IMR-90 (cell line): ENCODE measurements around the gene SENP5. TPM values are rescaled to one million over a fixed set of nuclear protein-coding genes. Genes with fewer than 3 reads are reported as not detected.
A peak's percentile ranks its signal among the peaks of the same experiment; 100 is the strongest.

Experiments
- ATAC-seq: fragments of 200-7000 bp; cut with Tn5 transposase; 2 replicates; pipeline ENCODE4 v1.9.1; 2020; ENCODE audit warnings: low read depth, mild to moderate bottlenecking, moderate library complexity
- BruUV-seq: library from RNA; stranded (reverse); fragments of 400-500 nt; replicated peaks from 2 replicates; lab custom pipeline; 2021; lab: Mats Ljungman, UMichigan
- CTCF ChIA-PET: fragments of 300-600 bp; formaldehyde crosslinking; extraction: SDS; loops from one replicate; lab custom pipeline; 2021; ENCODE audit warnings: antibody characterized with exemption; lab: Yijun Ruan, JAX
- POLR2A ChIA-PET: fragments of 300-600 bp; sonication (Branson Sonifier 250); formaldehyde crosslinking; loops from one replicate; lab custom pipeline; 2022; ENCODE audit warnings: antibody characterized with exemption; ENCODE audit not compliant: unreplicated experiment; lab: Charles Lee
- DNase-seq: peaks from one replicate; pipeline ENCODE4 v3.0.0; 2013
- H2AFZ ChIP-seq: replicated peaks from 2 replicates; pipeline ENCODE3; 2013; ENCODE audit warnings: low read length, mild to moderate bottlenecking; ENCODE audit not compliant: poor library complexity
- H2AK5ac ChIP-seq: 2 replicates; pipeline ENCODE4 v1.6.1; 2013; ENCODE audit warnings: low read depth, low read length, inconsistent platforms
- H2AK9ac ChIP-seq: replicated peaks from 2 replicates; pipeline ENCODE3; 2013; ENCODE audit warnings: mild to moderate bottlenecking, low read depth, low read length, moderate library complexity; ENCODE audit not compliant: poor library complexity
- H2BK120ac ChIP-seq: 2 replicates; pipeline ENCODE4 v1.6.1; 2013; ENCODE audit warnings: low read depth, low read length, inconsistent platforms
- H2BK15ac ChIP-seq: 3 replicates; pipeline ENCODE4 v1.6.1; 2013; ENCODE audit warnings: low read depth, low read length, inconsistent platforms
- H2BK20ac ChIP-seq: 2 replicates; pipeline ENCODE4 v1.6.1; 2013; ENCODE audit warnings: low read depth, mild to moderate bottlenecking, inconsistent platforms, low read length, moderate library complexity
- H2BK5ac ChIP-seq: 2 replicates; pipeline ENCODE4 v1.6.1; 2013; ENCODE audit warnings: mild to moderate bottlenecking, low read depth, low read length, inconsistent platforms; ENCODE audit not compliant: poor library complexity, severe bottlenecking
- H3K14ac ChIP-seq: replicated peaks from 2 replicates; pipeline ENCODE4 v1.6.1; 2013; ENCODE audit warnings: low read depth, low read length, inconsistent platforms
- H3K18ac ChIP-seq: 2 replicates; pipeline ENCODE4 v1.6.1; 2013; ENCODE audit warnings: low read depth, low read length, control low read depth
- H3K23ac ChIP-seq: 2 replicates; pipeline ENCODE4 v1.6.1; 2013; ENCODE audit warnings: low read depth, low read length, inconsistent platforms
- H3K27ac ChIP-seq: 2 replicates; pipeline ENCODE4 v1.5.1; 2013; ENCODE audit warnings: mild to moderate bottlenecking, control low read depth, low read length; ENCODE audit not compliant: insufficient read depth
- H3K27me3 ChIP-seq: 2 replicates; pipeline ENCODE4 v1.6.1; 2013; ENCODE audit warnings: low read length; ENCODE audit not compliant: control insufficient read depth, insufficient read depth
- H3K36me3 ChIP-seq: 2 replicates; pipeline ENCODE4 v1.6.1; 2013; ENCODE audit warnings: low read length, mixed read lengths; ENCODE audit not compliant: control insufficient read depth, insufficient read depth
- H3K4ac ChIP-seq: 2 replicates; pipeline ENCODE4 v1.6.1; 2013; ENCODE audit warnings: low read depth, low read length, inconsistent platforms
- H3K4me1 ChIP-seq: 2 replicates; pipeline ENCODE4 v1.6.1; 2013; ENCODE audit warnings: low read length, mixed read lengths; ENCODE audit not compliant: control insufficient read depth, insufficient read depth
- H3K4me2 ChIP-seq: 2 replicates; pipeline ENCODE4 v1.6.1; 2013; ENCODE audit warnings: low read depth, mild to moderate bottlenecking, control low read depth, low read length, moderate library complexity
- H3K4me3 ChIP-seq: 2 replicates; pipeline ENCODE4 v1.5.1; 2013; ENCODE audit warnings: low read depth, mild to moderate bottlenecking, control low read depth, low read length, moderate library complexity; ENCODE audit not compliant: insufficient read depth
- H3K56ac ChIP-seq: 2 replicates; pipeline ENCODE4 v1.6.1; 2013; ENCODE audit warnings: low read length, inconsistent platforms; ENCODE audit not compliant: insufficient read depth; ENCODE audit errors: extremely low read depth
- H3K79me1 ChIP-seq, 2 experiments: 2 replicates each; pipeline ENCODE4 v1.6.1; 2013; ENCODE audit warnings: low read length in 2 of 2, inconsistent platforms in 1 of 2, low read depth in 1 of 2
- H3K9ac ChIP-seq: 2 replicates; pipeline ENCODE4 v1.6.1; 2013; ENCODE audit warnings: low read depth, low read length, control low read depth
- H3K9me1 ChIP-seq: 2 replicates; pipeline ENCODE4 v1.6.1; 2013; ENCODE audit warnings: low read length, inconsistent platforms; ENCODE audit not compliant: insufficient read depth
- H3K9me3 ChIP-seq: 2 replicates; pipeline ENCODE4 v1.6.1; 2013; ENCODE audit warnings: low read length; ENCODE audit not compliant: control insufficient read depth, insufficient read depth
- H4K20me1 ChIP-seq: 2 replicates; pipeline ENCODE4 v1.6.1; 2013; ENCODE audit warnings: low read length, inconsistent platforms; ENCODE audit not compliant: insufficient read depth
- H4K5ac ChIP-seq: 2 replicates; pipeline ENCODE4 v1.6.1; 2013; ENCODE audit warnings: mild to moderate bottlenecking, low read depth, low read length, control low read depth
- H4K8ac ChIP-seq, 2 experiments: 2 replicates each; pipeline ENCODE4 v1.6.1; 2013; ENCODE audit warnings: low read depth in 2 of 2, low read length in 2 of 2, control low read depth in 1 of 2, inconsistent platforms in 1 of 2
- H4K91ac ChIP-seq: 2 replicates; pipeline ENCODE4 v1.6.1; 2013; ENCODE audit warnings: low read depth, low read length, inconsistent platforms; ENCODE audit not compliant: insufficient read depth
- BHLHE40 ChIP-seq: fragments of 150-350 bp; IDR thresholded peaks from 2 replicates; pipeline ENCODE4 v1.6.1; 2016; ENCODE audit warnings: mild to moderate bottlenecking, low read depth, low read length
- CEBPB ChIP-seq: IDR thresholded peaks from 2 replicates; pipeline ENCODE4 v1.6.1; 2012; ENCODE audit warnings: low read depth, low read length, improper control_type of control experiment
- CTCF ChIP-seq: conservative IDR thresholded peaks from 2 replicates; pipeline ENCODE4 v1.5.1; 2012; ENCODE audit warnings: mild to moderate bottlenecking, low read depth, low read length, improper control_type of control experiment
- FOS ChIP-seq: fragments of 150-350 bp; IDR thresholded peaks from 2 replicates; pipeline ENCODE4 v1.6.1; 2016; ENCODE audit warnings: low read depth, low read length
- MAFK ChIP-seq: IDR thresholded peaks from 2 replicates; pipeline ENCODE4 v1.6.1; 2012; ENCODE audit warnings: low read depth, low read length, improper control_type of control experiment
- MXI1 ChIP-seq: IDR thresholded peaks from 2 replicates; pipeline ENCODE4 v1.6.1; 2012; ENCODE audit warnings: low read depth, mild to moderate bottlenecking, low read length, moderate library complexity, borderline replicate concordance
- RAD21 ChIP-seq: IDR thresholded peaks from 2 replicates; pipeline ENCODE4 v1.6.1; 2012; ENCODE audit warnings: low read length, improper control_type of control experiment
- RFX5 ChIP-seq: IDR thresholded peaks from 2 replicates; pipeline ENCODE4 v1.8.0; 2012; ENCODE audit warnings: low read depth, mild to moderate bottlenecking, low read length, moderate library complexity
- WGBS, 2 experiments: methylation state at CpG; one replicate each; pipeline versions ENCODE4 v1.1.5 to v1.1.7; 2013; ENCODE audit warnings: missing lambda C conversion rate in 2 of 2; ENCODE audit not compliant: insufficient read length in 1 of 2; ENCODE audit errors: extremely low coverage in 2 of 2; 5-methylcytosine and 5-hydroxymethylcytosine counted together
- dilution Hi-C: fragments of 300-500 bp; cut with HindIII; formaldehyde crosslinking; loops from one replicate; pipeline ENCODE4 v1.14.3; 2018; ENCODE audit warnings: low sequenced_read_pairs; ENCODE audit not compliant: unreplicated experiment
- in situ Hi-C: fragments of 300-500 bp; cut with MboI; formaldehyde crosslinking; loops from 3 replicates; pipeline ENCODE4 v1.14.3; 2019; ENCODE audit warnings: low sequenced_read_pairs, inconsistent platforms, mixed read lengths
- intact Hi-C: fragments of 100-400 bp; cut with micrococcal nuclease; formaldehyde crosslinking; loops from 2 replicates; pipeline ENCODE4 v1.10.0; 2022
- polyA plus RNA-seq, 3 experiments: library from polyadenylated mRNA; depleted of rRNA; stranded (reverse); fragments of >200 nt; gene quantifications; 2 replicates each; pipeline ENCODE4 v1.2.3, GENCODE V29; 2012; ENCODE audit warnings: low replicate concordance in 1 of 3
- total RNA-seq: library from RNA; depleted of rRNA; stranded (reverse); fragments of >200 nt; gene quantifications from 2 replicates; pipeline ENCODE4 v1.2.3, GENCODE V29; 2012

The SENP5 gene
- total and polyA plus RNA-seq, 2 of the 4 experiments (the other 2 are of a cell fraction) = 7.4 to 44.4 TPM

GRCh38 chr3:196948442-196949284, 80.9 kb downstream of the SENP5 start:
- no peak overlapping the region for H2BK5ac ChIP-seq
- H2BK20ac ChIP-seq = no peak overlapping the region
- H3K14ac ChIP-seq = no peak overlapping the region
- H3K56ac ChIP-seq = no peak overlapping the region
- BruUV-seq = no TSS peak
- no peak overlapping the region for H3K9ac ChIP-seq
- no peaks in the 10 kb centered on the region for H3K9me3 ChIP-seq
- H3K23ac ChIP-seq = no peak overlapping the region
- no peak overlapping the region for H2AK9ac ChIP-seq
- WGBS, 2 experiments = no CpG with 5 or more reads among the region's 22 CpGs
- H3K4me2 ChIP-seq = peak overlapping the region; percentile 39; the same call in 1 of the 2 replicates
- no peak overlapping the region for H2BK120ac ChIP-seq
- peaks cover 3% of the 10 kb centered on the region; the same call in 1 of the 2 replicates for H3K36me3 ChIP-seq
- peaks cover 0 to 5% of the 10 kb centered on the region in 2 experiments; a peak in 2 of 4 replicates for H3K79me1 ChIP-seq
- no peaks in the 10 kb centered on the region for H3K9me1 ChIP-seq
- no peak overlapping the region for H2BK15ac ChIP-seq
- H2AK5ac ChIP-seq = no peak overlapping the region
- peak; percentile 71 for ATAC-seq
- H4K20me1 ChIP-seq = peaks cover 1% of the 10 kb centered on the region; the same call in 1 of the 2 replicates
- H3K27ac ChIP-seq = no peak overlapping the region
- no peak overlapping the region for H3K4ac ChIP-seq
- TF ChIP-seq MXI1 (no peak), FOS (no peak), CEBPB (no peak), RFX5 (no peak), MAFK (no peak), RAD21 (0 out of 2 replicates have a peak, but pooled peaks have one; percentile 10), CTCF (0 out of 2 replicates have a peak, but pooled peaks have one; percentile 6), BHLHE40 (no peak)
- no peak overlapping the region for H3K4me3 ChIP-seq
- ChIA-PET CTCF (no interaction called here), POLR2A (no interaction called here)
- dilution Hi-C loops = no loop called here
- H4K5ac ChIP-seq = no peak overlapping the region
- H3K4me1 ChIP-seq = no peaks in the 10 kb centered on the region; the same call in 1 of the 2 replicates
- H3K18ac ChIP-seq = no peak overlapping the region
- in situ Hi-C loops = no loop called here
- DNase-seq = no peak
- H3K27me3 ChIP-seq = peaks cover 19% of the 10 kb centered on the region
- H4K8ac ChIP-seq = 0 out of 4 replicates have a peak overlapping the region, but pooled peaks of 1 of the 2 experiments have one; percentile 2
- H2AFZ ChIP-seq = peak overlapping the region; percentile 51
- no peak overlapping the region for H4K91ac ChIP-seq
- intact Hi-C loops = loop anchor here (10.0 kb wide), 1 partner anchor 344 kb away; no protein-coding TSS in a partner anchor
